Epithelial cell of proximal tubule (primary cell): ENCODE results near the gene RAI1. TPM values are rescaled to one million over a fixed set of nuclear protein-coding genes. Genes with fewer than 3 reads are reported as not detected.
"Not testable (repeated sequence)": the region's sequence is repeated elsewhere in the genome, so short reads cannot be mapped to it uniquely, and the experiment has no call there.

ENCODE experiments used
- DNase-seq: peaks from one replicate; pipeline ENCODE4 v3.0.0-alpha.2; 2011; ENCODE audit warnings: low read depth
- H3K4me3 ChIP-seq: 2 replicates; pipeline ENCODE4 v1.5.1; 2011; ENCODE audit warnings: low read depth, mild to moderate bottlenecking, low read length
- CTCF ChIP-seq: conservative IDR thresholded peaks from 2 replicates; pipeline ENCODE4 v1.5.1; 2012; ENCODE audit warnings: low read depth, mild to moderate bottlenecking, low read length
- total RNA-seq: library from RNA; depleted of rRNA; stranded (reverse); fragments of >200 nt; gene quantifications from 2 replicates; pipeline ENCODE4 v1.2.3, GENCODE V29; 2015

The RAI1 gene
- total RNA-seq, result 13.7 and 22.7 TPM in 2 replicates

GRCh38 chr17:17681187-17681743, at the start of gene RAI1:
Gene RAI1, plus strand, starts transcription at chr17:17681458. Its CDS starts 111,491 bp downstream, at chr17:17792949.
- peak within 1 kb of the TSS; percentile 85 for H3K4me3 ChIP-seq
- TF ChIP-seq CTCF, result peak; percentile 50
- DNase-seq, result no peak

GRCh38 chr17:17632690-17633089, 48.6 kb upstream of the RAI1 start:
- not testable (repeated sequence) for H3K4me3 ChIP-seq, DNase-seq

GRCh38 chr17:17633310-17633709, 47.9 kb upstream of the RAI1 start:
- H3K4me3 ChIP-seq, result no peak overlapping the region
- DNase-seq, result no peak
- TF ChIP-seq CTCF, result no peak

- no peak overlapping the region for H3K4me3 ChIP-seq
- no peak for TF ChIP-seq CTCF
- DNase-seq, result no peak
These were observed 46.1 kb upstream of the RAI1 start for GRCh38 chr17:17635126-17635525.

- H3K4me3 ChIP-seq, DNase-seq: not testable (repeated sequence)
These were observed 45.6 kb upstream of the RAI1 start for GRCh38 chr17:17635537-17636271.

- no peak for DNase-seq
- H3K4me3 ChIP-seq, result no peak overlapping the region
These were observed 44.9 kb upstream of the RAI1 start for GRCh38 chr17:17636272-17636885.

GRCh38 chr17:17638467-17638866, 42.8 kb upstream of the RAI1 start:
- no peak for DNase-seq
- no peak overlapping the region for H3K4me3 ChIP-seq
- TF ChIP-seq CTCF, result no peak

More at GRCh38 chr17:17636272-17636885, 44.9 kb upstream of the RAI1 start:
- TF ChIP-seq CTCF, result no peak

- not testable (repeated sequence) for H3K4me3 ChIP-seq, DNase-seq
These were observed 41.5 kb upstream of the RAI1 start for GRCh38 chr17:17639661-17640270.
